HG03103 (cell line): ENCODE results near the gene CRK.
"Not testable (repeated sequence)": the region's sequence is repeated elsewhere in the genome, so short reads cannot be mapped to it uniquely, and the experiment has no call there.

ENCODE experiments used
- ATAC-seq: cut with Tn5 transposase; IDR thresholded peaks from one replicate; pipeline ENCODE4 v1.9.1; 2021; ENCODE audit warnings: low read depth; ENCODE audit not compliant: unreplicated experiment

Gene CRK

GRCh38 chr17:1391577-1391976 is 64.5 kb downstream of the CRK start:
- ATAC-seq, result no peak

- no peak for ATAC-seq
Observed at GRCh38 chr17:1390432-1391367, 65.3 kb downstream of the CRK start.

- ATAC-seq, result not testable (repeated sequence)
Observed at GRCh38 chr17:1387490-1388227, 68.4 kb downstream of the CRK start.

- ATAC-seq, result not testable (repeated sequence)
Observed at GRCh38 chr17:1386675-1387190, 69.3 kb downstream of the CRK start.

GRCh38 chr17:1386265-1386664 is 69.8 kb downstream of the CRK start:
- ATAC-seq, result no peak

- ATAC-seq, result no peak
Observed at GRCh38 chr17:1385861-1386260, 70.2 kb downstream of the CRK start.

- ATAC-seq, result no peak
Observed at GRCh38 chr17:1384905-1385435, 71.1 kb downstream of the CRK start.

GRCh38 chr17:1379930-1380313 is 76.1 kb downstream of the CRK start:
- no peak for ATAC-seq

- no peak for ATAC-seq
Observed at GRCh38 chr17:1379208-1379929, 76.7 kb downstream of the CRK start.

- ATAC-seq, result not testable (repeated sequence)
Observed at GRCh38 chr17:1378476-1378860, 77.6 kb downstream of the CRK start.

- ATAC-seq, result no peak
Observed at GRCh38 chr17:1377334-1377733, 78.7 kb downstream of the CRK start.

- ATAC-seq, result no peak
Observed at GRCh38 chr17:1376061-1376460, 80.0 kb downstream of the CRK start.

- no peak for ATAC-seq
Observed at GRCh38 chr17:1375615-1376014, 80.4 kb downstream of the CRK start.

- ATAC-seq, result no peak
Observed at GRCh38 chr17:1374431-1375177, 81.4 kb downstream of the CRK start.

- ATAC-seq, result no peak
Observed at GRCh38 chr17:1373707-1374237, 82.3 kb downstream of the CRK start.

- no peak for ATAC-seq
Observed at GRCh38 chr17:1372618-1373017, 83.4 kb downstream of the CRK start.

GRCh38 chr17:1371893-1372590 is 84.0 kb downstream of the CRK start:
- ATAC-seq, result no peak
